ENCODE results near the gene SMIM30. TPM values are rescaled to one million over a fixed set of nuclear protein-coding genes. Genes with fewer than 3 reads are reported as not detected.

SMIM30 gene
- total and polyA plus RNA-seq, 2 of the 4 experiments (the other 2 are of a cell fraction) = 31.6 to 47.7 TPM

DNA sequence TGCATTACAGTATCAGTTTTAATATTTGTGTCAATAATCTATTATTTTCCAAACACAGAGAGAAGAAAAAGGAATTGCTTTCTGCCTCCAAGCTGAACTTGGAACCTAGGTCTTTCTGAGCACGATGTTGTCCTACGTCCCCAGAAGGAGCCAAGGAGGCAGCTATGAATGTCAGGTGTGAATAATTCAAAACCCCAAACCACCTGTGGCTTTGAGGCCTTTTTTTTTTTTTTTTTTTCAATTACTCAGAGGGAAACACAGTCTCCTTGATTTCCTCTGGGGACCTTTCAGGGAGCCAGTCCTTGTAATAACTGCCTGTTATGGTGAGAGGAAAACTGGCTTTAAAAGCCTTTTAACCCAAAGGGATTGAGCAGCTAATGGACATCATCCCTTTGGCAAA lies 40.0 kb downstream of the SMIM30 start:
- no peak for ATAC-seq (ENCODE audit: low read depth)
- Histone ChIP-seq H2BK20ac (ENCODE audit: low read depth, low read length) (no peak overlapping the region), H2BK5ac (ENCODE audit: low read depth, low read length, poor library complexity, severe bottlenecking) (no peak overlapping the region), H3K14ac (replicated peaks; ENCODE audit: low read depth, low read length) (no peak overlapping the region), H3K23ac (ENCODE audit: low read depth, low read length) (no peak overlapping the region), H3K4me2 (ENCODE audit: low read depth, low read length) (no peak overlapping the region), H3K27me3 (ENCODE audit: control insufficient read depth, insufficient read depth, low read length) (no peaks in the 10 kb centered on the region), H4K20me1 (ENCODE audit: insufficient read depth, low read length) (no peaks in the 10 kb centered on the region), H4K5ac (ENCODE audit: low read depth, low read length) (no peak overlapping the region), H3K9me1 (ENCODE audit: insufficient read depth, low read length) (no peaks in the 10 kb centered on the region), H3K9ac (ENCODE audit: low read depth, low read length) (no peak overlapping the region), H4K91ac (ENCODE audit: insufficient read depth, low read depth, low read length) (no peak overlapping the region), H2AFZ (replicated peaks; ENCODE audit: low read length, poor library complexity) (no peak overlapping the region), H3K27ac (ENCODE audit: insufficient read depth, low read length) (no peak overlapping the region), H3K79me1 (ENCODE audit: low read depth in 1 of 2, low read length in 2 of 2) (no peaks in the 10 kb centered on the region), H2BK120ac (ENCODE audit: low read depth, low read length) (no peak overlapping the region), H3K36me3 (ENCODE audit: control insufficient read depth, insufficient read depth, low read length) (no peaks in the 10 kb centered on the region), H2AK5ac (ENCODE audit: low read depth, low read length) (no peak overlapping the region), H3K4ac (ENCODE audit: low read depth, low read length) (no peak overlapping the region), H3K4me3 (ENCODE audit: insufficient read depth, low read depth, low read length) (no peak overlapping the region), H3K9me3 (ENCODE audit: control insufficient read depth, insufficient read depth, low read length) (no peaks in the 10 kb centered on the region), H3K56ac (ENCODE audit: extremely low read depth, insufficient read depth, low read length) (no peak overlapping the region), H2BK15ac (ENCODE audit: low read depth, low read length) (no peak overlapping the region), H3K18ac (ENCODE audit: low read depth, low read length) (no peak overlapping the region), H2AK9ac (replicated peaks; ENCODE audit: low read depth, low read length, poor library complexity) (no peak overlapping the region), H3K4me1 (ENCODE audit: control insufficient read depth, insufficient read depth, low read length) (no peaks in the 10 kb centered on the region), H4K8ac (ENCODE audit: low read depth in 2 of 2, low read length in 2 of 2) (no peak overlapping the region)
- POLR2A ChIA-PET (ENCODE audit: unreplicated experiment) = no interaction called here
- WGBS, 2 experiments (ENCODE audit: extremely low coverage in 2 of 2, insufficient read length in 1 of 2) = no CpG with 5 or more reads among the region's 2 CpGs
- in situ Hi-C loops (cut with MboI; ENCODE audit: low sequenced_read_pairs) (no loop called here), intact Hi-C loops (cut with micrococcal nuclease) (no loop called here), dilution Hi-C loops (cut with HindIII; ENCODE audit: low sequenced_read_pairs, unreplicated experiment) (no loop called here)
- TF ChIP-seq MAZ (IDR thresholded peaks at IDR 0.05; ENCODE audit: borderline replicate concordance, low read depth, low read length) (no peak), POLR2A (IDR thresholded peaks at IDR 0.05; ENCODE audit: low read depth, low read length) (no peak), BHLHE40 (IDR thresholded peaks at IDR 0.05; ENCODE audit: low read depth, low read length) (no peak), USF2 (IDR thresholded peaks at IDR 0.05; ENCODE audit: low read depth, low read length) (no peak), RCOR1 (IDR thresholded peaks at IDR 0.05; ENCODE audit: insufficient replicate concordance, low read length) (no peak), RFX5 (IDR thresholded peaks at IDR 0.05; ENCODE audit: low read depth, low read length) (no peak), FOS (IDR thresholded peaks at IDR 0.05; ENCODE audit: low read depth, low read length) (no peak), MAFK (IDR thresholded peaks at IDR 0.05; ENCODE audit: low read depth, low read length) (no peak), RAD21 (IDR thresholded peaks at IDR 0.05; ENCODE audit: low read length) (no peak)
- CTCF ChIA-PET = interaction anchor here (1.8 kb wide), 1 partner anchor 13 kb away, joined by 4 read pairs; no protein-coding TSS in a partner anchor
- BruUV-seq (replicated peaks) = no TSS peak
- no peak for DNase-seq
